ENCODE data around the gene PTPRN2.
"Not testable (repeated sequence)": the region's sequence is repeated elsewhere in the genome, so short reads cannot be mapped to it uniquely, and the experiment has no call there.

The PTPRN2 gene

GRCh38 chr7:157984423-157985163, 603.0 kb downstream of the PTPRN2 start:
- DNase-seq (ENCODE audit: low read depth) = no peak
- no peak overlapping the region for H3K4me3 ChIP-seq (ENCODE audit: low read depth, low read length)
- no peak for TF ChIP-seq CTCF (conservative IDR thresholded peaks at IDR 0.05; ENCODE audit: low read depth, low read length)

- no peak for TF ChIP-seq CTCF (conservative IDR thresholded peaks at IDR 0.05; ENCODE audit: low read depth, low read length)
- no peak for DNase-seq (ENCODE audit: low read depth)
Observed at GRCh38 chr7:157983502-157984422, 603.9 kb downstream of the PTPRN2 start.

GRCh38 chr7:157981778-157982177, 605.8 kb downstream of the PTPRN2 start:
- DNase-seq (ENCODE audit: low read depth) = no peak
- no peak overlapping the region for H3K4me3 ChIP-seq (ENCODE audit: low read depth, low read length)
- no peak for TF ChIP-seq CTCF (conservative IDR thresholded peaks at IDR 0.05; ENCODE audit: low read depth, low read length)

More at GRCh38 chr7:157983502-157984422, 603.9 kb downstream of the PTPRN2 start:
- no peak overlapping the region for H3K4me3 ChIP-seq (ENCODE audit: low read depth, low read length)

- DNase-seq (ENCODE audit: low read depth) = no peak
- no peak overlapping the region for H3K4me3 ChIP-seq (ENCODE audit: low read depth, low read length)
- no peak for TF ChIP-seq CTCF (conservative IDR thresholded peaks at IDR 0.05; ENCODE audit: low read depth, low read length)
Observed at GRCh38 chr7:157980774-157981173, 606.8 kb downstream of the PTPRN2 start.

- not testable (repeated sequence) for DNase-seq (ENCODE audit: low read depth); H3K4me3 ChIP-seq (ENCODE audit: low read depth, low read length)
Observed at GRCh38 chr7:157980341-157980731, 607.3 kb downstream of the PTPRN2 start.

GRCh38 chr7:157979636-157980340, 607.8 kb downstream of the PTPRN2 start:
- no peak for DNase-seq (ENCODE audit: low read depth)
- H3K4me3 ChIP-seq (ENCODE audit: low read depth, low read length) = no peak overlapping the region
- TF ChIP-seq CTCF (conservative IDR thresholded peaks at IDR 0.05; ENCODE audit: low read depth, low read length) = no peak

GRCh38 chr7:157978766-157979165, 608.9 kb downstream of the PTPRN2 start:
- no peak for TF ChIP-seq CTCF (conservative IDR thresholded peaks at IDR 0.05; ENCODE audit: low read depth, low read length)

More at GRCh38 chr7:157978766-157979165, 608.9 kb downstream of the PTPRN2 start:
- H3K4me3 ChIP-seq (ENCODE audit: low read depth, low read length) = no peak overlapping the region
- DNase-seq (ENCODE audit: low read depth) = no peak

Data from choroid plexus epithelial cell (primary cell).